DOHH2 (cell line): ENCODE results near the gene STAU1.

Experiments used
- CTCF ChIP-seq: fragments of 200-600 bp; sonication (generic); IDR thresholded peaks from one replicate; pipeline ENCODE4 v1.5.1; 2014; ENCODE audit warnings: antibody characterized with exemption, mild to moderate bottlenecking, low read depth, low read length; ENCODE audit not compliant: poor library complexity, severe bottlenecking
- EZH2phosphoT487 ChIP-seq: fragments of 200-600 bp; sonication (generic); IDR thresholded peaks from 2 replicates; pipeline ENCODE4 v1.6.1; 2017; ENCODE audit warnings: borderline replicate concordance, mild to moderate bottlenecking, antibody characterized with exemption, low read length, moderate library complexity, mixed read lengths

- no peak for TF ChIP-seq CTCF
- no peak for TF ChIP-seq EZH2phosphoT487
Observed at GRCh38 chr20:49174183-49174582, 14.0 kb downstream of the STAU1 start.
